Activated CD4-positive, alpha-beta T cell treated with anti-CD3 and anti-CD28 coated beads for 4 hours (primary cell): ENCODE measurements around the gene CRIP2.
A peak's percentile ranks its signal among the peaks of the same experiment; 100 is the strongest.

ENCODE experiments used
- DNase-seq, 2 donors: peaks; one replicate each; pipeline ENCODE4 v3.0.0-alpha.2; 2020

CRIP2 gene

GRCh38 chr14:105445290-105445689 lies 29.3 kb upstream of the CRIP2 start:
- DNase-seq, result no peak

DNA sequence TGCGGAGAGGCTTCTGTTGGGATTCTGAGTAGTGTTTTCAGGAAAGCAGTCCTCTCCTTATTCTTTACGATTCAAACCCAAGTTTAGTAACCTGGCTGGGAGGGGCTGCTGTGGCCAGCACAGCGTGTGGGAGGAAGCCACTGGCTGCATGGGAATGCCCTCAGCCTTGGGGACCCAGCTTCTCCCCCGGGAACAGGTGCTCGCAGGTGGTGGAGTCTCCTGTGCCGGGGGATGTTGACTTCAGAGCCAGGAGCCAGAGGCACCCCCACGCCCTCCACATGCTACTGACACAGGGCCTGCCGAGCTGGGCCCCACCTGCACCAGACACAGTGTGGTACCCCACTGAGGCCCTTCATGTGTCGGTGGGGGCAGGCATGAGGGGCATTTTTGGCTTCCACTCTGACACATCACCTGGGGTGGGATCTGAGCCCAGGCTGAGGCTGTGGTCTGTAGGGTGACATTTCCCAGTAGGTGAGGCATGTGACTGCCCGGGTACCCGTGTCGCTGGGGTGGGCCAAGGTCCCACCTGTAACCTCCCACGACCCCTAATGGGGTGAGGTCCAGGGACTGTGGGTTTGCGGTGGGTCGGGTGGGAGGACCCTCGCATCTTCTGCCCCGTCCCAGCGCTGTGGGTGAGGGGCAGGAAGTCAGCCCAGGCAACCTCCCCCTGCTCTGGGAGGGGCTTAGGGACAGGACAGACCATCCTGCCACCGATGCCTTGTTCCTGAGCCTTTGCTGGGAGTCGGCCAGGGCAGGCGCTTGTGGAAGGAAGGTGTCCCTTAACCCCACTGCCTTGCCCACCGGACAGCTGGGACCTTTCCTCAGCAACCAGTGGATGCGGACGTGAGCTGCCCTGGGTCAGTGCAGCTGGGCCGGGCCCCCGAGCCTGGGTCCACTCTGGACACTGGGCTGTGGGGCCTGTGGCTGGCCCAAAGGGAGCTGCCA lies 28.4 kb upstream of the CRIP2 start:
- no peak for DNase-seq

DNA sequence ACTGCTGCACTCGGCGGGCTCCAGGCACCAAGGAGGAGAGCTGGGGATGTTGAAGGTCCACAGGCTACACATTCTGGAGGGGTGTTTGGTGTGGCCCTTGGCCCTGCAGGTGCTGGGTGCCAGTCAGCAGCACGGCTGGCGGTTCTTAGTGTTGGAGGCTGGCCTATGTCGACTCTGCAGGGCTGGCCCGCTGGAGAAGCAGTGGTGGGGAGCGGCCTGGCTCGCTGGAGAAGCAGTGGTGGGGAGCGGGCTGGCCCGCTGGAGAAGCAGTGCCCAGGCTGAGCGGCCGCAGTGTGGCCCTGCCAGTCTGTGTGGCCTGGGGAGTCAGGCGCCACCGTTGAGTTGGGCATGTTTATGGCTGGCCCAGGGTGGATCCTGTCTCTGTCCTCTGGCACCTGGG lies 27.6 kb upstream of the CRIP2 start:
- DNase-seq, result no peak

DNA sequence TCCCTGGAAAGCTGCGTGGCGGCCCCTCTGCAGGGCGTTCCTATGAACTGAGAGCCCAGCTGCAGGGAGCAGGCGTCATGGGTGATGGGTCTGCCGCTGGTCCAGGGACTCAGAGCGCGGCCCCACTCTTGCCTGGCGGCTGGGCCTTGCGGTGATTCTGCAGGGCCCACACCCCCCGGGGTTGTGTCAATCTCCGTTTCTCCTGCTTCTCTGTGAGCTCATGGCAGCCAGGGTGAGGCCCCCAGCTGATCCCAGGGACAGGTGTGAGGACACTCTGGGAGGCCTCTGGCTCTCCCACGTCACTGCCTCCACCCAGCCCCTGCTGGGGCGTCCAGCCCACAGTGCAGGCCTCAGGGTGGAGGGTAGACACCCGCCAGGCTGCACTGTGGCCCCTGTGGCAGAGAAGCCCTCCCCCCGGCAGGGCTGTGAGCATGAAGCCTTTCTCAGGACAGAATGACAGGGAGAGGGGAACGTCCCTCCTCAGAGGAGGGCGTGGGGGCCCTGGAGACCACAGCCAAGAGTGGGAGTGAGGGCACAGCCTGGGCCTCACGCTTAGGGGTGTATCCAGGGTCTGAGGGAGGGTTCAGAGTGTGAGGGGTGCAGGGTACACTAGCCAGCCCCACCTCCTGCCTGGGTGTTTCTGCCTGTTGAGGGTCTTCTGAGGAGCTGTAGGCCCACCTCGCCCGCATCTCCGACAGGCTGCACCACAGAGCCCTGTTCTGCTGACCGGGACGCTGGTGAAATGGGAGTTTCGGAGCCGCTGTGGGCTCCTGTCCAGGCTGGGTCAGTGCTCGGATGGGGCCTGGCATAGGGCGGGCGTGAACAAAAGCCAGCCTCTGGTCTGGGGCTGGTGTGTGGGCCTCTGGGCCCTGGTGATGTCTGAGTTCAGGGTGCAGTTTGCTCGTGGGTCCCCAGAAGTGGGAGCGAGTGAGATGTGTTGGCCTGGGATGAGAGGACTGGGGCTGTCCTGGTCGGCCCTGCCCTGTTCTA lies 26.7 kb upstream of the CRIP2 start:
- DNase-seq, result no peak

GRCh38 chr14:105448706-105449111 lies 25.9 kb upstream of the CRIP2 start:
- peak; percentile 54 to 62 for DNase-seq

- DNase-seq, result no peak
Measured at GRCh38 chr14:105449276-105450122, 25.1 kb upstream of the CRIP2 start.

- DNase-seq, result no peak
Measured at GRCh38 chr14:105450123-105450505, 24.5 kb upstream of the CRIP2 start.

GRCh38 chr14:105450864-105451720 lies 23.5 kb upstream of the CRIP2 start:
- DNase-seq, result no peak

GRCh38 chr14:105452963-105453362 lies 21.7 kb upstream of the CRIP2 start:
- no peak for DNase-seq

GRCh38 chr14:105453847-105454246 lies 20.8 kb upstream of the CRIP2 start:
- DNase-seq, result no peak

DNA sequence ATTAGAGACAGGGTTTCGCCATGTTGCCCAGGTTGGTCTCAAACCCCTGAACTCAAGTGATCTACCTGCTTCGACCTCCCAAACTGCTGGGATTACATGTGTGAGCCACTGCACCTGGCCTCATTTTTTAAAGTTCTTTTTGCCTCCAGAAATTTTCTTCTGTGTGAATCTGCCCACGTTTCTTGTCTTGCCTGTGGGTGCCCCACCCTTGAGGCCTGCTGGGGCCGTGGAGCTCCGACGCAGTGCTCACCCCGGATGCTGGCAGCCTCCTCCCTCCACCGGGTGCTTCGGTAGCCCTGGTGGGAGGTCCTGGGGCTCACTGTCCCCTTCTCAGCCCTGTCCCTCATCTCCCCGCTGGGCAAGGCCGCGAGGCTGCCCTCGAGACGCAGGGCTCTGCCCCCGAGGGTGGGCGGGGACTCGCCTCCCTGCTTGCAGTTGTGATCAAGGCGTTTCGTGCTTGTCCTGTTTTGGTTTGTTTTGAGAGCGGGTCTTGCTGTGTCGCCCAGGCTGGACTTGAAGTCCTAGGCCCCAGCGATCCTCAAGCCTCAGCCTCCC lies 19.5 kb upstream of the CRIP2 start:
- no peak for DNase-seq

GRCh38 chr14:105455766-105456660 lies 18.6 kb upstream of the CRIP2 start:
- DNase-seq, result no peak

GRCh38 chr14:105456736-105457617 lies 17.6 kb upstream of the CRIP2 start:
- DNase-seq, result no peak

GRCh38 chr14:105458010-105458409 lies 16.6 kb upstream of the CRIP2 start:
- no peak for DNase-seq

DNA sequence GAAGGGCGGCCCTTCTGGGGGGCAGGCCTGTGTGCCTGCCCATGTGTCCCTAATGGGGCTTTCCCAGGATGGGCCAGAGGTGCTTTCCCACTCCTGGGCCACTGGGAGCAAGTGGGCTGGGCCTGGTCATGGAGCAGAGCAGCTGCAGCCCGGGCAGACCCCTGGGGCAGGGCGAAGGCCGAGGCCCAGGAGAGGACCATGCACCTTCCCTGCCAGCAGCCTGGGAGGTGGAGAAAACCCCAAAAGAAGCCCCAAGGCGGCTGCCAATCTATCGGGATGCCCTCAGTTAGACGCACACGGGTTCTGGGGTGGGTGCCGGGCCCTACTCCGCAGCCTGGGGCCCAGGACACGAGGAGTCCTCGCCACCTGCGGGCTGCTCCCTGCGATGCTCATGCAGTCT lies 16.1 kb upstream of the CRIP2 start:
- DNase-seq, result no peak

- DNase-seq, result no peak
Measured at GRCh38 chr14:105460116-105460515, 14.5 kb upstream of the CRIP2 start.

GRCh38 chr14:105460616-105461015 lies 14.0 kb upstream of the CRIP2 start:
- DNase-seq, result no peak

DNA sequence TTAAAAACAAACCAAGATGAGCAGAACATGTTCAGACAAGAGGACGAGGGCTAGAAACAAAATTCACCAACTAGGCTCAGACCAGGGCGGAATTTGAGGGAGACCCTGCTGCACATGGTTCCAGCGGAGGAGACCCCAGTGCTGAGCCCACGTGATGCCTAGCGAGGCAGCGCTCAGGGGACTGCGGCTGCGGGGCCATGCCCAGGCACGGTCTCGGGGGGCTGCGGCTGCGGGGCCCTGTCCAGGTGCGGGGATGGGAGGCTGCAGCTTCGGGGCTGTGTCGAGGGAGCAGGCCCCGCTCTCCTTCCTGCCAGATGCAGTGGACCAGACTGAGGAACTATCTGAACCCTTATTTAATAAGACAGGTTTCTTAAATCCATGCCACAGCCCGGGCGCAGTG lies 12.7 kb upstream of the CRIP2 start:
- DNase-seq, result no peak

- no peak for DNase-seq
Measured at GRCh38 chr14:105464501-105464900, 10.1 kb upstream of the CRIP2 start.
